ENCODE results near the gene OSBP2. TPM values are rescaled to one million over a fixed set of nuclear protein-coding genes. Genes with fewer than 3 reads are reported as not detected.
A peak's percentile ranks its signal among the peaks of the same experiment; 100 is the strongest.

The OSBP2 gene
- polyA plus RNA-seq (2011; rRNA removed): 4.8 and 6.0 TPM in 2 replicates
- polyA plus RNA-seq (2012; cell fraction: cytosol; rRNA removed): 7.4 and 9.6 TPM in 2 replicates
- 8.0 and 8.8 TPM in 2 replicates for polyA plus RNA-seq (2012; cell fraction: nucleus; rRNA removed)
- 2.7 to 4.7 TPM (median 3.9 TPM) in 3 replicates for polyA plus RNA-seq (2017; fragmentation: RNase III; extraction: RNeasy Plus Mini Kit Qiagen cat#74134 plus additional on column Dnase treatment)
- 8.7 and 11.5 TPM in 2 replicates for polyA minus RNA-seq (2011; rRNA and poly(A)+ RNA removed)

- Histone ChIP-seq H3K9me3 (no peaks in the 10 kb centered on the region), H3K4me2 (peak within 1 kb of the TSS; percentile 79), H3K27ac (peak within 1 kb of the TSS; percentile 85 to 86), H3K4me1 (peaks cover 5% of the 10 kb centered on the region; the same call in 1 of the 3 replicates), H3K4me3 (peak within 1 kb of the TSS; percentile 74)
- ATAC-seq: peak; percentile 64 to 80
- no peak for TF ChIP-seq TP53 (CRISPR knock-in tag; IDR thresholded peaks at IDR 0.05)
- TF ChIP-seq PHF8 (IDR thresholded peaks at IDR 0.05; ENCODE audit: borderline replicate concordance, low read depth): 0 out of 2 replicates have a peak, but pooled peaks have one; percentile 8
- DNase-seq (ENCODE audit: low read depth in 1 of 2, low spot score in 1 of 2): peak in 1 of 2 experiments; percentile 9
- ChIA-PET POLR2A (interaction anchor here (0.6 kb wide), 1 partner anchor 261 kb away, joined by 3 read pairs; no protein-coding TSS in a partner anchor), CTCF (interaction anchor here (0.6 to 3.0 kb wide), 5 partner anchors 9 to 222 kb away, joined by 3 to 15 read pairs (median 3); no protein-coding TSS in a partner anchor)
- FAIRE-seq: no peak
- WGBS (ENCODE audit: missing lambda C conversion rate): 69% methylated on average over 20 of the region's 88 CpGs
These were observed at the start of gene OSBP2 for GRCh38 chr22:30694640-30695350. Gene OSBP2, plus strand, starts transcription at chr22:30694874. Its CDS starts 36 bp downstream, at chr22:30694910.

- DNase-seq (ENCODE audit: low read depth in 1 of 2, low spot score in 1 of 2) (no peak), FAIRE-seq (no peak), ATAC-seq (no peak)
- Histone ChIP-seq H3K4me3 (no peak overlapping the region), H3K4me2 (no peak overlapping the region), H3K4me1 (no peaks in the 10 kb centered on the region), H3K9me3 (no peaks in the 10 kb centered on the region), H3K27ac (no peak overlapping the region)
- WGBS (ENCODE audit: missing lambda C conversion rate): 94% methylated on average over 6 of the region's 25 CpGs
- POLR2A ChIA-PET: no interaction called here
- CTCF ChIA-PET: interaction anchor here (0.9 to 1.9 kb wide), 4 partner anchors 9 to 109 kb away, joined by 3 to 13 read pairs (median 6); partner anchors contain the start of gene SLC35E4
- TF ChIP-seq RNF2 (IDR thresholded peaks at IDR 0.05; ENCODE audit: borderline replicate concordance, low read depth): no peak
- TF ChIP-seq MAX (IDR thresholded peaks at IDR 0.05): no peak
- TF ChIP-seq ZFP36 (IDR thresholded peaks at IDR 0.05; ENCODE audit: borderline replicate concordance, partially characterized antibody): no peak
- TF ChIP-seq NR3C1 (IDR thresholded peaks at IDR 0.05): no peak
- TF ChIP-seq EHF (CRISPR knock-in tag; IDR thresholded peaks at IDR 0.05): no peak
- TF ChIP-seq KDM5A (IDR thresholded peaks at IDR 0.05): no peak
- TF ChIP-seq ATOH8 (CRISPR knock-in tag; IDR thresholded peaks at IDR 0.05; ENCODE audit: low read depth): no peak
- TF ChIP-seq SMC3 (IDR thresholded peaks at IDR 0.05): no peak
- no peak for TF ChIP-seq HOXB5 (CRISPR knock-in tag; IDR thresholded peaks at IDR 0.05)
- TF ChIP-seq CHD2 (IDR thresholded peaks at IDR 0.05; ENCODE audit: low read length, partially characterized antibody): no peak
- no peak for TF ChIP-seq CEBPB (IDR thresholded peaks at IDR 0.05)
- no peak for TF ChIP-seq BCL3 (IDR thresholded peaks at IDR 0.05)
- no peak for TF ChIP-seq CHD4 (IDR thresholded peaks at IDR 0.05; ENCODE audit: borderline replicate concordance)
- TF ChIP-seq HEYL (CRISPR knock-in tag; IDR thresholded peaks at IDR 0.05): no peak
- TF ChIP-seq TP53 (CRISPR knock-in tag; IDR thresholded peaks at IDR 0.05): no peak
- no peak for TF ChIP-seq RAD21 (conservative IDR thresholded peaks at IDR 0.05 in 1 of 2, IDR thresholded peaks at IDR 0.05 in 1 of 2)
- TF ChIP-seq POLR2AphosphoS2 (conservative IDR thresholded peaks at IDR 0.05; ENCODE audit: low read length): no peak
- TF ChIP-seq TFCP2L1 (CRISPR knock-in tag; IDR thresholded peaks at IDR 0.05): no peak
These were observed 48.0 kb upstream of the OSBP2 start for GRCh38 chr22:30646518-30647160.

Data from A549 (cell line).